Pericardium fibroblast (primary cell): ENCODE measurements around the gene CTNS. TPM values are rescaled to one million over a fixed set of nuclear protein-coding genes. Genes with fewer than 3 reads are reported as not detected.

Experiments
- total RNA-seq: library from RNA; depleted of rRNA; stranded (reverse); fragments of >200 nt; gene quantifications from 2 replicates; pipeline ENCODE4 v1.2.3, GENCODE V29; 2015

CTNS gene
- 15.2 and 18.7 TPM in 2 replicates for total RNA-seq

GRCh38 chr17:3636154-3636907, at the start of gene CTNS, which contains the start of gene SHPK:
TSS of gene CTNS (plus strand) at chr17:3636760. CDS start at chr17:3640207, 3,447 bp downstream.
TSS of gene SHPK (minus strand) at chr17:3636250. CDS start at chr17:3636219, 31 bp downstream.

GRCh38 chr17:3668279-3669084, 31.9 kb downstream of the CTNS start, which contains the start of the genes EMC6 and TAX1BP3:
TSS of gene EMC6 (plus strand) at chr17:3668812. CDS start at chr17:3669147, 335 bp downstream.
TSS of gene TAX1BP3 (minus strand) at chr17:3668578. CDS start at chr17:3668526, 52 bp downstream.

DNA sequence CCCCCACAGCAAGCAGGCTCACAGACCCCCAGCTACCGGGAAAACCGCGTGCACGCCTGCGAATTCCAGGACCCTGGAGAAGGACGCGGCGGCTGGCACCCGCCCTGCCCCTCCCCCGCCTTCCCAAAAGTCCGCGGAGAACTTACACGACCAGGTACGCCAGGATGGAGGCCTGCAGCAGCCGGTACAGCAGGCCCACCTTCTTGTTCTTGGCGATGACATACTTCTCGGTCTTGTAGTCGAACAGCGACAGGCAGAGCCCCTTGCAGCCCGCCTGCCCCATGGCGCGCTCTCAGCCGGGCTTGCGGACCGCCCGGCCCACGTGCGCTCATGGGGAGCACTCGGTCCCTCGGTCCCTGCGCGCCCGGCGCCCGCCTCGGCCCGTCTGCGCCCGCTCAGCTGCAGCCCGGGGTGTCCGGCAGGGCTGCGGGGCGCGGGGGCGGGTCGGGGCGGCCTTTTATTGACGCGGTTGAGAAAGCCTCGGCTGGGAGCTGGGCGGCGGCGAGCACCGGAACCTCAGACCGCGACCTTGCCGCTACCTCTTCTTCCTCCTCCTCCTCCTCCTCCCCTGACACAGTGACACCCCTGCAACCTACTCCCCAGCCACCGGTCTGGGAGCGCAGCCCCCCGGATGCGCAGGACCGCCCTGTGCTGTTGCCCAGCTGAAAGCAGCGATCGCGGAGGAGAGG, 59.3 kb downstream of the CTNS start, which contains the start of gene P2RX5:
Gene P2RX5, minus strand, starts transcription at position 433 of the 689 bp plus-strand sequence. Its CDS starts 150 bp downstream, at position 283.

Other genes with a start within 250 kb of the CTNS start
- gene OR1E1, start 238.3 kb upstream of the CTNS start, total RNA-seq: not detected in 2 replicates
- 0.12 TPM in 1 of 2 replicates, not detected in the other for gene OR3A3, start 225.4 kb upstream of the CTNS start, total RNA-seq
- gene OR1E2, start 202.9 kb upstream of the CTNS start, total RNA-seq: not detected in 2 replicates
- gene SPATA22, start 164.9 kb upstream of the CTNS start, total RNA-seq: 1.0 and 2.7 TPM in 2 replicates
- gene ASPA, start 160.8 kb upstream of the CTNS start, total RNA-seq: 0.85 and 1.4 TPM in 2 replicates
- 1.2 and 1.5 TPM in 2 replicates for gene TRPV3, start 78.9 kb upstream of the CTNS start, total RNA-seq
- gene TRPV1, start 27.3 kb upstream of the CTNS start, total RNA-seq: 1.1 and 1.2 TPM in 2 replicates
- 4.6 and 9.2 TPM in 2 replicates for gene SHPK, start 510 bp upstream of the CTNS start, total RNA-seq
- gene TAX1BP3, start 31.8 kb downstream of the CTNS start, total RNA-seq: 331 and 447 TPM in 2 replicates
- 19.7 and 21.9 TPM in 2 replicates for gene EMC6, start 32.1 kb downstream of the CTNS start, total RNA-seq
- gene P2RX5, start 59.4 kb downstream of the CTNS start, total RNA-seq: 0.58 and 1.4 TPM in 2 replicates
- gene HASPIN, start 87.1 kb downstream of the CTNS start, total RNA-seq: 0.47 and 1.4 TPM in 2 replicates
- 6.4 and 46.0 TPM in 2 replicates for gene ITGAE, start 164.4 kb downstream of the CTNS start, total RNA-seq
- gene NCBP3, start 209.5 kb downstream of the CTNS start, total RNA-seq: 9.7 and 16.1 TPM in 2 replicates